Activated CD4-positive, CD25-positive, alpha-beta regulatory T cell (primary cell): Measurements from ENCODE around the gene MLEC.

Source experiments
- DNase-seq, 4 experiments: peaks; one replicate each; lab custom pipeline; 2025; lab: John Stamatoyannopoulos, UW

Gene MLEC

GRCh38 chr12:120748242-120748641 lies 61.3 kb downstream of the MLEC start:
- DNase-seq = no peak

- DNase-seq = no peak
These were observed 62.3 kb downstream of the MLEC start for GRCh38 chr12:120749256-120749655.

- DNase-seq = no peak
These were observed 63.9 kb downstream of the MLEC start for GRCh38 chr12:120750806-120751205.

- no peak for DNase-seq
These were observed 64.4 kb downstream of the MLEC start for GRCh38 chr12:120751389-120751788.
